AG09309 (cell line): ENCODE measurements around the gene BTBD16.

Source experiments
- DNase-seq: peaks from one replicate; pipeline ENCODE4 v3.0.0-alpha.2; 2010; ENCODE audit warnings: low read depth
- H3K4me3 ChIP-seq: 2 replicates; pipeline ENCODE4 v1.5.1; 2011; ENCODE audit warnings: mild to moderate bottlenecking, low read depth, low read length, moderate library complexity; ENCODE audit not compliant: control insufficient read depth
- CTCF ChIP-seq: IDR thresholded peaks from 2 replicates; pipeline ENCODE4 v1.5.1; 2011; ENCODE audit warnings: mild to moderate bottlenecking, low read depth, low read length, inconsistent platforms; ENCODE audit not compliant: insufficient read depth, control insufficient read depth; ENCODE audit errors: missing control alignments

BTBD16 gene

GRCh38 chr10:122285506-122286444, 14.7 kb downstream of the BTBD16 start:
- DNase-seq = no peak
- TF ChIP-seq CTCF = no peak
- no peak overlapping the region for H3K4me3 ChIP-seq

DNA sequence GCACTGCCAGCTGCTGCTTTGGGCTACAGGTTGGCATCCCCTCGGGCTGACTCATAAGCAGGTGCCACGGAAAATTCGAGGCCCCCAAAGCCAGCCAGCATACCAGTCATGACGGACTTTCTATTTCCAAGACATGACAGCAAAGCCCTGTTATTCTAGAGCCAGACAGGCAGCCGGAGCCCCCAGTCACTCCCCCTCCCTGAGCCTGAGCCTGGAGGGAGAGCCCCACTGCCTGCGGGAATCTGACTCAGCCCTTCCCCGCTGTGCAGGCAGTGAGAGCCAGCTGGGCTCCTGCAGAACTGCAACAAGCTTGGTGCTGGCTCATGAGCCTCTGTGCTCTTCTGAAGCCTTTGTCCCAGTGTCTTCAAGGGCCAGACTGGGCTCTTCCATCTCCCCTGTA, 15.8 kb downstream of the BTBD16 start:
- TF ChIP-seq CTCF = no peak
- peak; percentile 46 for DNase-seq
- no peak overlapping the region for H3K4me3 ChIP-seq

DNA sequence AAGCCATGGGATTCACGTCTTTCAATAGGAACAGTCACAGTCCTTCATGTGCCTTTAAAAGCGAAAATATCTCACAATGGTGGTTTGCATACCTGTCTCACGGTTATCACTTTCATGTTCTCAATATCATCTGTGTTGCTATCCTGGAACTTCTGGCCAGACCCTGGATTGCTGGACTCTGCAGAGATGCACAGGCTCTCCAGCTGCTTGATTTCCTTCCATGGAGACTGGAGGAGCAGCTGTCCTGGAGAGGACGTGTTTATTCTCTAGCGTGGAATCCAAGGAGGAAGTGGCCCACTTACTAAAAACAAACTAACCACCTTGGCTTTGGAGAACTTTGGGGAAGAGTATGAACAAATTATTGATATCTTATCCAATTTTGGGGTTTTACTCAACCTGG, 16.5 kb downstream of the BTBD16 start:
- TF ChIP-seq CTCF = no peak
- no peak overlapping the region for H3K4me3 ChIP-seq
- no peak for DNase-seq

- no peak for DNase-seq
- no peak for TF ChIP-seq CTCF
- no peak overlapping the region for H3K4me3 ChIP-seq
Observed at GRCh38 chr10:122288262-122288661, 17.2 kb downstream of the BTBD16 start.

- DNase-seq = no peak
- no peak overlapping the region for H3K4me3 ChIP-seq
- TF ChIP-seq CTCF = no peak
Observed at GRCh38 chr10:122288917-122289316, 17.8 kb downstream of the BTBD16 start.

- DNase-seq = no peak
Observed at GRCh38 chr10:122290334-122290733, 19.2 kb downstream of the BTBD16 start.

More at GRCh38 chr10:122290334-122290733, 19.2 kb downstream of the BTBD16 start:
- no peak overlapping the region for H3K4me3 ChIP-seq
- TF ChIP-seq CTCF = no peak
